Measurements from ENCODE around the gene APLP2.

The APLP2 gene

DNA sequence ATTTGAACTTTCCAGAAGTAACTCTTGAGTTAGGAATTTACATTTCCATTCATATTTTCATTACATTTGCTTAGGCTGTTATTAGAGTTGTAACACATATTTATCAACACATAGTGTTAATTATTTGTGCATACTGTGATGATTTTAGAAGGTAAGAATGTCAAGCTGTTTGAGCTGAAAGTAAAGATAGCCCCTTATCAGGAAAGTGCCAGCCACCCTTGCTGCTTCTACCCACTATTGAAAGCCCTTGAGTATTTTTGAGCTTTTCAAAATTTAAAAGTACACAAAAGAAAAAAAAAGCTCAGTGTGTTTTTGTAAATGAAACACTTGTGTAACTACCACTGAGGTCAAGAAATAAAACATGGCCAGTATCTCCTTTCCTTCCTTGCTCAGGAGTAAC, 8.0 kb downstream of the APLP2 start:
- TF ChIP-seq, protein P1, sequence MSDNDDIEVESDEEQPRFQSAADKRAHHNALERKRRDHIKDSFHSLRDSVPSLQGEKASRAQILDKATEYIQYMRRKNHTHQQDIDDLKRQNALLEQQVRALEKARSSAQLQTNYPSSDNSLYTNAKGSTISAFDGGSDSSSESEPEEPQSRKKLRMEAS (IDR thresholded peaks at IDR 0.05), result no peak
- TF ChIP-seq ZBTB7A (IDR thresholded peaks at IDR 0.05; ENCODE audit: low read depth), result no peak
- TF ChIP-seq NFIC (IDR thresholded peaks at IDR 0.05), result no peak
- TF ChIP-seq RAD21 (IDR thresholded peaks at IDR 0.05; ENCODE audit: low read depth), result no peak
- no peak for TF ChIP-seq YY1 (IDR thresholded peaks at IDR 0.05; ENCODE audit: low read depth)
- TF ChIP-seq, protein P2, sequence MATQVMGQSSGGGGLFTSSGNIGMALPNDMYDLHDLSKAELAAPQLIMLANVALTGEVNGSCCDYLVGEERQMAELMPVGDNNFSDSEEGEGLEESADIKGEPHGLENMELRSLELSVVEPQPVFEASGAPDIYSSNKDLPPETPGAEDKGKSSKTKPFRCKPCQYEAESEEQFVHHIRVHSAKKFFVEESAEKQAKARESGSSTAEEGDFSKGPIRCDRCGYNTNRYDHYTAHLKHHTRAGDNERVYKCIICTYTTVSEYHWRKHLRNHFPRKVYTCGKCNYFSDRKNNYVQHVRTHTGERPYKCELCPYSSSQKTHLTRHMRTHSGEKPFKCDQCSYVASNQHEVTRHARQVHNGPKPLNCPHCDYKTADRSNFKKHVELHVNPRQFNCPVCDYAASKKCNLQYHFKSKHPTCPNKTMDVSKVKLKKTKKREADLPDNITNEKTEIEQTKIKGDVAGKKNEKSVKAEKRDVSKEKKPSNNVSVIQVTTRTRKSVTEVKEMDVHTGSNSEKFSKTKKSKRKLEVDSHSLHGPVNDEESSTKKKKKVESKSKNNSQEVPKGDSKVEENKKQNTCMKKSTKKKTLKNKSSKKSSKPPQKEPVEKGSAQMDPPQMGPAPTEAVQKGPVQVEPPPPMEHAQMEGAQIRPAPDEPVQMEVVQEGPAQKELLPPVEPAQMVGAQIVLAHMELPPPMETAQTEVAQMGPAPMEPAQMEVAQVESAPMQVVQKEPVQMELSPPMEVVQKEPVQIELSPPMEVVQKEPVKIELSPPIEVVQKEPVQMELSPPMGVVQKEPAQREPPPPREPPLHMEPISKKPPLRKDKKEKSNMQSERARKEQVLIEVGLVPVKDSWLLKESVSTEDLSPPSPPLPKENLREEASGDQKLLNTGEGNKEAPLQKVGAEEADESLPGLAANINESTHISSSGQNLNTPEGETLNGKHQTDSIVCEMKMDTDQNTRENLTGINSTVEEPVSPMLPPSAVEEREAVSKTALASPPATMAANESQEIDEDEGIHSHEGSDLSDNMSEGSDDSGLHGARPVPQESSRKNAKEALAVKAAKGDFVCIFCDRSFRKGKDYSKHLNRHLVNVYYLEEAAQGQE (IDR thresholded peaks at IDR 0.05; ENCODE audit: low read depth), result no peak
- TF ChIP-seq, protein P3, sequence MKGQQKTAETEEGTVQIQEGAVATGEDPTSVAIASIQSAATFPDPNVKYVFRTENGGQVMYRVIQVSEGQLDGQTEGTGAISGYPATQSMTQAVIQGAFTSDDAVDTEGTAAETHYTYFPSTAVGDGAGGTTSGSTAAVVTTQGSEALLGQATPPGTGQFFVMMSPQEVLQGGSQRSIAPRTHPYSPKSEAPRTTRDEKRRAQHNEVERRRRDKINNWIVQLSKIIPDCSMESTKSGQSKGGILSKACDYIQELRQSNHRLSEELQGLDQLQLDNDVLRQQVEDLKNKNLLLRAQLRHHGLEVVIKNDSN (IDR thresholded peaks at IDR 0.05), result no peak
- TF ChIP-seq TCF12 (IDR thresholded peaks at IDR 0.05; ENCODE audit: low read depth), result no peak
- no peak for TF ChIP-seq CEBPB (IDR thresholded peaks at IDR 0.05)
- TF ChIP-seq FOXM1 (IDR thresholded peaks at IDR 0.05; ENCODE audit: borderline replicate concordance, low read depth), result no peak
- no peak for TF ChIP-seq EP300 (IDR thresholded peaks at IDR 0.05; ENCODE audit: borderline replicate concordance)
- no peak for TF ChIP-seq EGR1 (IDR thresholded peaks at IDR 0.05)
- TF ChIP-seq TAF1 (IDR thresholded peaks at IDR 0.05; ENCODE audit: low read depth), result no peak
- no peak for TF ChIP-seq TEAD4 (IDR thresholded peaks at IDR 0.05)
- no peak for TF ChIP-seq CREB1 (IDR thresholded peaks at IDR 0.05; ENCODE audit: low read depth)

DNA sequence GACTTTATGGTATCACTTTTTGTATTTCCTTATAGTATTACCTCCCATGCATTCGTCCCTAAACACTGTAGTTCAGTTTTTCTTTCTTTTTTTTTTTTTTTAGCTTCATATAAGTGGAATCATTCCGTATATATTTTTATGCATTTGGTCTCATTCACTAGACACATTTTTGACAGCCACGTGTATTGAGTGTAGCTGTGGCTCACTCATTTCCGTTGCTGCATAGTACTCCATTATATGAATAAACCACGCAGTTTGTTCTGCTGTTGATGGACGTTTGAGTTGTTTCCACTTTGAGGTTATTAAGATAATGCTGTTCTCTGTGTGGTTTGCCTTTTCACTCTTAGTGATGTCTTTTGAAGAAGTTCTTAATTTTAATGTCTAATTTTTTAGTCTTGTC, 8.4 kb downstream of the APLP2 start:
- TF ChIP-seq ZBTB7A (IDR thresholded peaks at IDR 0.05; ENCODE audit: low read depth) (no peak), FOXM1 (IDR thresholded peaks at IDR 0.05; ENCODE audit: borderline replicate concordance, low read depth) (no peak), CEBPB (IDR thresholded peaks at IDR 0.05) (no peak), RAD21 (IDR thresholded peaks at IDR 0.05; ENCODE audit: low read depth) (no peak), TEAD4 (IDR thresholded peaks at IDR 0.05) (no peak), TCF12 (IDR thresholded peaks at IDR 0.05; ENCODE audit: low read depth) (no peak), TAF1 (IDR thresholded peaks at IDR 0.05; ENCODE audit: low read depth) (no peak), NFIC (IDR thresholded peaks at IDR 0.05) (no peak), EP300 (IDR thresholded peaks at IDR 0.05; ENCODE audit: borderline replicate concordance) (no peak), YY1 (IDR thresholded peaks at IDR 0.05; ENCODE audit: low read depth) (no peak)
- TF ChIP-seq, protein P2 (IDR thresholded peaks at IDR 0.05; ENCODE audit: low read depth), result no peak
- TF ChIP-seq, protein P3 (IDR thresholded peaks at IDR 0.05), result no peak
- TF ChIP-seq, protein P1 (IDR thresholded peaks at IDR 0.05), result no peak

GRCh38 chr11:130085671-130086290, 16.1 kb downstream of the APLP2 start:
- TF ChIP-seq TEAD4 (IDR thresholded peaks at IDR 0.05) (no peak), RAD21 (IDR thresholded peaks at IDR 0.05; ENCODE audit: low read depth) (no peak), FOXM1 (IDR thresholded peaks at IDR 0.05; ENCODE audit: borderline replicate concordance, low read depth) (no peak), NFIC (IDR thresholded peaks at IDR 0.05) (no peak)
- TF ChIP-seq, protein P1 (IDR thresholded peaks at IDR 0.05), result no peak

- no peak for TF ChIP-seq TCF12 (IDR thresholded peaks at IDR 0.05; ENCODE audit: low read depth)
- no peak for TF ChIP-seq TAF1 (IDR thresholded peaks at IDR 0.05; ENCODE audit: low read depth)
- no peak for TF ChIP-seq YY1 (IDR thresholded peaks at IDR 0.05; ENCODE audit: low read depth)
- TF ChIP-seq, protein P2 (IDR thresholded peaks at IDR 0.05; ENCODE audit: low read depth), result no peak
- TF ChIP-seq ZBTB7A (IDR thresholded peaks at IDR 0.05; ENCODE audit: low read depth), result no peak
- no peak for TF ChIP-seq FOXM1 (IDR thresholded peaks at IDR 0.05; ENCODE audit: borderline replicate concordance, low read depth)
- TF ChIP-seq, protein P1 (IDR thresholded peaks at IDR 0.05), result no peak
- TF ChIP-seq CREB1 (IDR thresholded peaks at IDR 0.05; ENCODE audit: low read depth), result no peak
- no peak for TF ChIP-seq EGR1 (IDR thresholded peaks at IDR 0.05)
Observed at GRCh38 chr11:130086669-130087068, 17.0 kb downstream of the APLP2 start.

All from Ishikawa (cell line).